Osteocyte (in vitro differentiated cells): ENCODE measurements around the gene LNX1. TPM values are rescaled to one million over a fixed set of nuclear protein-coding genes. Genes with fewer than 3 reads are reported as not detected.

Experiments used
- DNase-seq: peaks from one replicate; pipeline ENCODE4 v3.0.0; 2021; ENCODE audit warnings: mixed read lengths; ENCODE audit not compliant: unreplicated experiment; ENCODE audit errors: extremely low spot score
- H3K27ac Mint-ChIP-seq: one replicate; pipeline ENCODE4 v1.8.0; 2021; ENCODE audit warnings: mild to moderate bottlenecking, mixed read lengths; ENCODE audit not compliant: unreplicated experiment
- H3K27me3 Mint-ChIP-seq: one replicate; pipeline ENCODE4 v1.8.0; 2021; ENCODE audit warnings: mixed read lengths; ENCODE audit not compliant: unreplicated experiment
- H3K36me3 Mint-ChIP-seq: one replicate; pipeline ENCODE4 v1.8.0; 2021; ENCODE audit warnings: mixed read lengths; ENCODE audit not compliant: unreplicated experiment
- H3K4me1 Mint-ChIP-seq: one replicate; pipeline ENCODE4 v1.8.0; 2021; ENCODE audit warnings: mixed read lengths; ENCODE audit not compliant: unreplicated experiment
- H3K4me3 Mint-ChIP-seq: one replicate; pipeline ENCODE4 v1.8.0; 2021; ENCODE audit warnings: mild to moderate bottlenecking, moderate library complexity, mixed read lengths; ENCODE audit not compliant: unreplicated experiment
- H3K9me3 Mint-ChIP-seq: one replicate; pipeline ENCODE4 v1.8.0; 2021; ENCODE audit warnings: mixed read lengths; ENCODE audit not compliant: unreplicated experiment
- CTCF ChIP-seq: fragments of 200-600 bp; sonication (generic); IDR thresholded peaks from 2 replicates; pipeline ENCODE4 v1.5.0; 2021; ENCODE audit warnings: antibody characterized with exemption, mild to moderate bottlenecking, moderate library complexity
- total RNA-seq: library from RNA; stranded (reverse); gene quantifications from 2 replicates; pipeline ENCODE4 v1.2.1, GENCODE V29; 2021

Gene LNX1
- total RNA-seq, 1 donor from 2014 or later: 0.24 TPM

- H3K36me3 Mint-ChIP-seq: no peaks in the 10 kb centered on the region
- no peak for DNase-seq
- H3K4me3 Mint-ChIP-seq: no peak overlapping the region
- TF ChIP-seq CTCF: no peak
- peaks cover 6% of the 10 kb centered on the region for H3K9me3 Mint-ChIP-seq
- H3K4me1 Mint-ChIP-seq: peaks cover 21% of the 10 kb centered on the region
- H3K27me3 Mint-ChIP-seq: no peaks in the 10 kb centered on the region
- H3K27ac Mint-ChIP-seq: no peak overlapping the region
Measured at GRCh38 chr4:53520116-53520515, 71.2 kb downstream of the LNX1 start.

GRCh38 chr4:53518807-53519206 is 72.5 kb downstream of the LNX1 start:
- Mint-ChIP-seq H3K27ac (no peak overlapping the region), H3K4me3 (no peak overlapping the region), H3K4me1 (peaks cover 21% of the 10 kb centered on the region)

GRCh38 chr4:53515076-53515475 is 76.2 kb downstream of the LNX1 start:
- peaks cover 5% of the 10 kb centered on the region for H3K9me3 Mint-ChIP-seq

More at GRCh38 chr4:53518807-53519206, 72.5 kb downstream of the LNX1 start:
- Mint-ChIP-seq H3K9me3 (peaks cover 6% of the 10 kb centered on the region), H3K36me3 (no peaks in the 10 kb centered on the region), H3K27me3 (no peaks in the 10 kb centered on the region)
- no peak for TF ChIP-seq CTCF
- no peak for DNase-seq

GRCh38 chr4:53514509-53514908 is 76.8 kb downstream of the LNX1 start:
- Mint-ChIP-seq H3K4me1 (no peaks in the 10 kb centered on the region), H3K27ac (no peak overlapping the region), H3K4me3 (no peak overlapping the region), H3K27me3 (no peaks in the 10 kb centered on the region), H3K9me3 (peaks cover 5% of the 10 kb centered on the region), H3K36me3 (no peaks in the 10 kb centered on the region)
- DNase-seq: no peak
- TF ChIP-seq CTCF: no peak

More at GRCh38 chr4:53515076-53515475, 76.2 kb downstream of the LNX1 start:
- Mint-ChIP-seq H3K27ac (no peak overlapping the region), H3K4me3 (no peak overlapping the region), H3K27me3 (no peaks in the 10 kb centered on the region), H3K4me1 (peaks cover 2% of the 10 kb centered on the region), H3K36me3 (no peaks in the 10 kb centered on the region)
- DNase-seq: no peak
- TF ChIP-seq CTCF: no peak

- Mint-ChIP-seq H3K27ac (no peak overlapping the region), H3K4me3 (no peak overlapping the region), H3K9me3 (peaks cover 5% of the 10 kb centered on the region), H3K36me3 (no peaks in the 10 kb centered on the region), H3K4me1 (peaks cover 12% of the 10 kb centered on the region), H3K27me3 (no peaks in the 10 kb centered on the region)
- no peak for DNase-seq
- no peak for TF ChIP-seq CTCF
Measured at GRCh38 chr4:53512608-53513007, 78.7 kb downstream of the LNX1 start.
